Astrocyte of the spinal cord (primary cell): Measurements from ENCODE around the gene ACSM5.

Experiments
- DNase-seq: peaks from one replicate; pipeline ENCODE4 v3.0.0; 2011; ENCODE audit warnings: low read depth, low spot score
- H3K4me3 ChIP-seq: 2 replicates; pipeline ENCODE4 v1.5.1; 2011; ENCODE audit warnings: low read depth, mild to moderate bottlenecking, low read length, moderate library complexity
- in situ Hi-C: cut with HindIII; loops from 2 replicates; pipeline ENCODE4 v1.10.0; 2017; ENCODE audit warnings: low sequenced_read_pairs
- TF ChIP-seq, protein P1 (sequence below): IDR thresholded peaks from 2 replicates; pipeline ENCODE4 v1.5.1; 2012; ENCODE audit warnings: low read depth, mild to moderate bottlenecking, low read length, inconsistent platforms

The ACSM5 gene

GRCh38 chr16:20398603-20399002, 10.7 kb upstream of the ACSM5 start:
- TF ChIP-seq, protein P1, sequence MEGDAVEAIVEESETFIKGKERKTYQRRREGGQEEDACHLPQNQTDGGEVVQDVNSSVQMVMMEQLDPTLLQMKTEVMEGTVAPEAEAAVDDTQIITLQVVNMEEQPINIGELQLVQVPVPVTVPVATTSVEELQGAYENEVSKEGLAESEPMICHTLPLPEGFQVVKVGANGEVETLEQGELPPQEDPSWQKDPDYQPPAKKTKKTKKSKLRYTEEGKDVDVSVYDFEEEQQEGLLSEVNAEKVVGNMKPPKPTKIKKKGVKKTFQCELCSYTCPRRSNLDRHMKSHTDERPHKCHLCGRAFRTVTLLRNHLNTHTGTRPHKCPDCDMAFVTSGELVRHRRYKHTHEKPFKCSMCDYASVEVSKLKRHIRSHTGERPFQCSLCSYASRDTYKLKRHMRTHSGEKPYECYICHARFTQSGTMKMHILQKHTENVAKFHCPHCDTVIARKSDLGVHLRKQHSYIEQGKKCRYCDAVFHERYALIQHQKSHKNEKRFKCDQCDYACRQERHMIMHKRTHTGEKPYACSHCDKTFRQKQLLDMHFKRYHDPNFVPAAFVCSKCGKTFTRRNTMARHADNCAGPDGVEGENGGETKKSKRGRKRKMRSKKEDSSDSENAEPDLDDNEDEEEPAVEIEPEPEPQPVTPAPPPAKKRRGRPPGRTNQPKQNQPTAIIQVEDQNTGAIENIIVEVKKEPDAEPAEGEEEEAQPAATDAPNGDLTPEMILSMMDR = no peak
- no peak overlapping the region for H3K4me3 ChIP-seq
- in situ Hi-C loops = no loop called here
- DNase-seq = no peak

DNA sequence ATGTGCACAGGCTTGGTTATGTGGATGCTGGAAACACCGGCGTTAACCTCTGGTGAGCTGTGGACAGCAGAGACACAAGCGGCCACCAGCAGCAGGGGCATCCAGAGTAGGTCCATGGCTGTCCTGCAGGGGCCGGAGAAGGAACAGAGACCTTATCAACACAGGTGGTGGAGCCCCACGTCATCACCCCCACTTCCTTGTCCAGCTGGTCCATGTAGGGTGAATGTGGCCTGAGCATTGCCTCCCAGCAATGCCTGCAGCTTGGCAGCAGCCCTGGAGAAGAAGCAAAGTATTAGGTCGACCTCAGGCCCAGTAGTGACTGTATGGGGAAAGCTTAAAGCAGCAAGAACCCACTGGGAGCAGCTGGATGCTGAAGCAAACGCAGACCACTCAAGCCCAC, 10.1 kb upstream of the ACSM5 start:
- in situ Hi-C loops = no loop called here
- TF ChIP-seq, protein P1 = no peak
- no peak for DNase-seq
- no peak overlapping the region for H3K4me3 ChIP-seq

DNA sequence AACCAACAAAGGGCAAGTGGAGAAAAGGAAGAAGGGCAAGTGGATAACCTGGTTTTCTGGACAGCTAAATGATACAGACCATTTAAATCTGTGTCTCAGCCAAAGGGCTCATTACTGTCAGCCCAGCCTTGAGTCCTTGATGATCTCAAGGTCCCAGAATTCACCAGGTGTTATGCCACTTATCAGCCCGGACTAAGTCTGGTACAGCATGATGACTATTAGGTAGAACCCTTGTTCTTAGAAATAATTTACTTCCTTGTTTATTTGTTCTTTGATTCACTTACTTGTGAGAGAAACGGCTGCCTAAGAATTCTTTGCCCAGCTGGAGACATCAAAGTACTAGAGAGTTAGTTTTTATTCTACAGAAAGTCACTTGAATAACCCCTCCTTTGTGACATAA, 8.3 kb upstream of the ACSM5 start:
- in situ Hi-C loops = no loop called here
- TF ChIP-seq, protein P1 = no peak
- no peak for DNase-seq
- no peak overlapping the region for H3K4me3 ChIP-seq

GRCh38 chr16:20401475-20402016, 7.8 kb upstream of the ACSM5 start:
- TF ChIP-seq, protein P1 = no peak
- DNase-seq = no peak
- in situ Hi-C loops = no loop called here
- H3K4me3 ChIP-seq = no peak overlapping the region

- no peak for DNase-seq
- no peak overlapping the region for H3K4me3 ChIP-seq
- in situ Hi-C loops = no loop called here
- TF ChIP-seq, protein P1 = no peak
These were observed 6.7 kb upstream of the ACSM5 start for GRCh38 chr16:20402651-20403050.

- H3K4me3 ChIP-seq = no peak within 1 kb of the TSS
- TF ChIP-seq, protein P1 = no peak
- in situ Hi-C loops = no loop called here
- no peak for DNase-seq
These were observed 4.7 kb upstream of the ACSM5 start, which contains the start of gene PDILT for GRCh38 chr16:20404637-20405036. Gene PDILT, minus strand, starts transcription at chr16:20404737. Its CDS starts 5,437 bp downstream, at chr16:20399300.
